Natural killer cell treated with Interleukin-12 subunit alpha and Interleukin-12 subunit beta and Interleukin-15 and Interleukin-18, amount 100 ng/mL, for 72 hours (primary cell): ENCODE data around the gene CEP85L. TPM values are rescaled to one million over a fixed set of nuclear protein-coding genes. Genes with fewer than 3 reads are reported as not detected.
"Not testable (repeated sequence)": the region's sequence is repeated elsewhere in the genome, so short reads cannot be mapped to it uniquely, and the experiment has no call there.

Source experiments
- ATAC-seq, 2 donors: fragments of 150-1000 bp; cut with Tn5 transposase in 1 of 2; sonication (Bioruptor Pico), chemical (Tn5 transposase) in 1 of 2; 2 replicates each; pipeline ENCODE4 v1.10.0; 2021
- DNase-seq: peaks from one replicate; pipeline ENCODE4 v3.0.0; 2022; ENCODE audit warnings: low spot score
- H3K27ac Mint-ChIP-seq, 2 donors: 1 replicate in 1 of 2; 2 replicates in 1 of 2; pipeline ENCODE4 v1.8.0; 2022; ENCODE audit warnings: mixed read lengths in 2 of 2, mild to moderate bottlenecking in 1 of 2, moderate library complexity in 1 of 2
- H3K27me3 Mint-ChIP-seq, 2 donors: 1 replicate in 1 of 2; 2 replicates in 1 of 2; pipeline ENCODE4 v1.8.0; 2022; ENCODE audit warnings: mixed read lengths in 2 of 2
- H3K36me3 Mint-ChIP-seq: one replicate; pipeline ENCODE4 v1.8.0; 2022; ENCODE audit warnings: mixed read lengths
- H3K4me1 Mint-ChIP-seq, 2 donors: 1 replicate in 1 of 2; 2 replicates in 1 of 2; pipeline ENCODE4 v1.8.0; 2022; ENCODE audit warnings: low read depth in 2 of 2, mixed read lengths in 2 of 2, mild to moderate bottlenecking in 1 of 2
- H3K4me3 Mint-ChIP-seq: one replicate; pipeline ENCODE4 v1.8.0; 2022; ENCODE audit warnings: mixed read lengths
- H3K9me3 Mint-ChIP-seq: 2 replicates; pipeline ENCODE4 v1.8.0; 2022; ENCODE audit warnings: mixed read lengths
- total RNA-seq, 2 donors: library from RNA; stranded (reverse); gene quantifications; one replicate each; pipeline ENCODE4 v1.2.3, GENCODE V29; 2022

Gene CEP85L
- total RNA-seq, 2 donors from 2014 or later = 35.7 to 47.4 TPM

DNA sequence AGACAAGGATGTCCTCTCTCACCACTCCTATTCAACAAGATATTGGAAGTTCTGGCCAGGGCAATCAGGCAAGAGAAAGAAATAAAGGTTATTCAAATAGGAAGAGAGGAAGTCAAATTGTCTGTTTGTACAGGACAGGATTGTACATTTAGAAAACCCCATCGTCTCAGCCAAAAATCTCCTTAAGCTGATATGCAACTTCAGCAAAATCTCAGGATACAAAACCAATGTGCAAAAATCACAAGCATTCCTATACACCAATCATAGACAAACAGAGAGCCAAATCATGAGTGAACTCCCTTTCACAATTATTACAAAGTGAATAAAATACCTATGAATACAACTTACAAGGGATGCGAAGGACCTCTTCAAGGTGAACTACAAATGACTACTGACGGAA, 217.2 kb downstream of the CEP85L start:
- DNase-seq, H3K4me1 Mint-ChIP-seq, ATAC-seq, H3K27ac Mint-ChIP-seq, H3K9me3 Mint-ChIP-seq, H3K4me3 Mint-ChIP-seq, H3K27me3 Mint-ChIP-seq: not testable (repeated sequence)
- peaks cover 14% of the 10 kb centered on the region for H3K36me3 Mint-ChIP-seq

- H3K4me1 Mint-ChIP-seq, H3K27me3 Mint-ChIP-seq, H3K27ac Mint-ChIP-seq, ATAC-seq, H3K4me3 Mint-ChIP-seq, DNase-seq: not testable (repeated sequence)
- Mint-ChIP-seq H3K36me3 (peaks cover 30% of the 10 kb centered on the region), H3K9me3 (peaks cover 29% of the 10 kb centered on the region)
Observed at GRCh38 chr6:118421312-118421711, 230.1 kb downstream of the CEP85L start.

DNA sequence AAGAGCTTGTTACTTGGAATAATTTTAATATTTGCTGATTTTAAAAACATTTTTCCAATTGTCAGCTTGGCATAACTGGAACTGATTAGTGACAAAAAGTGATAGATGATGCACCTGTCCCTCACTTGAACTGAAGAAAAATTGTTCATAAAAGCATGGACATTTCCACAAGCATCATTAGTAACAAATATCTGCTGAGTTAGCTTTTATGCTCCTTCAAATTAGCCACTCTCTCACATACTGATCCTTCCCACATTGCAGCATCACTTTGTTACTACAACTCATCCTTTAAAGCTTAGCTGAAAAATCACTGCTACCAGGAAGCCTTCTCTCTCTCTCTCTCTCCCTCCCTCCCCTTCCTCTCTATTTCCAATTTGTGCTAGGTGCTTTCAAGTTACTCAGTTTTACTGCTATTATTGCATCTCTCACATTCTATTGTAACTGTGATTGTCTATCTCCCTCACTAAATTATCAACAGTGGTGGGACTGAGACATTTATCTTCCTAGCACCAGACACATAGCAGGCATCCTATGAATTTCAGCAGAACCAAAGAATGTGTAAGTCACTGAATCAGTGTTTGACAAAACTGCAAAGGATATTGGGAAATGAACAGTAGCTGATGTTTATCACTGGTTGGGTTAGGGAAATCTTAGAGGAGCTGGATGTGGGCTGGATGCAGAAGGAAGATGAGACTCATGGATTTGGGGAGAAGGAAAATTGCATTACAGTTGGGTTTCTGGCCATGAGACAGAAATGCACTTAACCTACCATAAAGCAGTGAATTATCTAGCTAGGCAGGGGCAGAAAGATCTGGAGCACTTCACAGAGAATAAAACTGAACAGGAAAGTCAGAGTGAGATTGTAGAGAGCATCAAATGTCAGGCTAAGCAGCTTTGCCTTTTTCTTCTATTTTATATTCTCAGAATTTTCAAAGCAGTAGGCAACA, 231.7 kb downstream of the CEP85L start:
- Mint-ChIP-seq H3K4me1 (no peaks in the 10 kb centered on the region), H3K27me3 (no peaks in the 10 kb centered on the region), H3K36me3 (peaks cover 22% of the 10 kb centered on the region), H3K9me3 (peaks cover 20% of the 10 kb centered on the region), H3K27ac (no peak overlapping the region), H3K4me3 (no peak overlapping the region)
- DNase-seq (no peak), ATAC-seq (no peak)

Other genes with a start within 250 kb of the CEP85L start
- not detected for gene PLN, start 103.3 kb downstream of the CEP85L start, total RNA-seq
- 10 to 100 TPM; 15.9 to 36.4 TPM for gene ASF1A, start 242.6 kb upstream of the CEP85L start, total RNA-seq